Liver (tissue), 9 donors: Measurements from ENCODE around the gene ZNF219. TPM values are rescaled to one million over a fixed set of nuclear protein-coding genes. Genes with fewer than 3 reads are reported as not detected.

Source experiments
- DNase-seq: peaks from one replicate; pipeline ENCODE4 v3.0.0-alpha.2; 2017; ENCODE audit warnings: low spot score
- H3K27ac ChIP-seq, 2 donors: one replicate each; pipeline ENCODE4 v1.7.0; 2013; ENCODE audit warnings: inconsistent platforms in 2 of 2, low read length in 2 of 2, control low read depth in 1 of 2, low read depth in 1 of 2, mild to moderate bottlenecking in 1 of 2
- H3K27me3 ChIP-seq, 4 donors: one replicate each; pipeline versions ENCODE4 v1.6.1 to v1.7.0; 2013; ENCODE audit warnings: low read length in 3 of 4, inconsistent platforms in 1 of 4, mild to moderate bottlenecking in 1 of 4, moderate library complexity in 1 of 4; ENCODE audit not compliant: control insufficient read depth in 4 of 4, insufficient read depth in 4 of 4
- H3K36me3 ChIP-seq, 4 donors: one replicate each; pipeline versions ENCODE4 v1.6.1 to v1.7.0; 2013; ENCODE audit warnings: low read length in 3 of 4, mild to moderate bottlenecking in 3 of 4, low read depth in 1 of 4, moderate library complexity in 1 of 4; ENCODE audit not compliant: control insufficient read depth in 4 of 4, insufficient read depth in 3 of 4
- H3K4me1 ChIP-seq, 4 donors: one replicate each; pipeline versions ENCODE4 v1.6.1 to v1.7.0; 2013; ENCODE audit warnings: low read length in 3 of 4, mild to moderate bottlenecking in 3 of 4, moderate library complexity in 1 of 4; ENCODE audit not compliant: control insufficient read depth in 4 of 4, insufficient read depth in 4 of 4
- H3K4me3 ChIP-seq, 3 donors: one replicate each; pipeline versions ENCODE4 v1.6.1 to v1.7.0; 2013; ENCODE audit warnings: low read length in 3 of 3, control low read depth in 1 of 3, low read depth in 1 of 3, mild to moderate bottlenecking in 1 of 3
- H3K9ac ChIP-seq, 2 donors: one replicate each; pipeline ENCODE4 v1.7.0; 2013; ENCODE audit warnings: low read length in 2 of 2, mild to moderate bottlenecking in 2 of 2, moderate library complexity in 2 of 2, control low read depth in 1 of 2, low read depth in 1 of 2
- H3K9me3 ChIP-seq, 4 donors: one replicate each; pipeline versions ENCODE4 v1.6.1 to v1.7.0; 2013; ENCODE audit warnings: low read length in 3 of 4; ENCODE audit not compliant: control insufficient read depth in 4 of 4
- ATF3 ChIP-seq: IDR thresholded peaks from 2 replicates; pipeline ENCODE4 v1.6.1; 2016; ENCODE audit warnings: antibody characterized with exemption
- CTCF ChIP-seq: fragments of 150-350 bp; IDR thresholded peaks from 2 replicates; pipeline ENCODE4 v1.5.1; 2017; ENCODE audit warnings: improper control_type of control experiment, low read depth, low read length; ENCODE audit not compliant: missing input control
- EGR1 ChIP-seq, 2 donors: IDR thresholded peaks; 2 replicates each; pipeline ENCODE4 v1.6.1; 2016 to 2018; ENCODE audit warnings: antibody characterized with exemption in 2 of 2, low read depth in 2 of 2
- FOXA1 ChIP-seq: IDR thresholded peaks from 2 replicates; pipeline ENCODE4 v1.6.1; 2016; ENCODE audit warnings: antibody characterized with exemption
- FOXA2 ChIP-seq: IDR thresholded peaks from 2 replicates; pipeline ENCODE4 v1.6.1; 2016; ENCODE audit warnings: antibody characterized with exemption
- GABPA ChIP-seq, 2 donors: IDR thresholded peaks in 1 of 2; conservative IDR thresholded peaks in 1 of 2; 2 replicates each; pipeline ENCODE4 v1.6.1; 2016; ENCODE audit warnings: antibody characterized with exemption in 2 of 2, mild to moderate bottlenecking in 1 of 2, moderate library complexity in 1 of 2
- HNF4A ChIP-seq, 2 donors: conservative IDR thresholded peaks; 2 replicates each; pipeline ENCODE4 v1.6.1; 2016; ENCODE audit warnings: antibody characterized with exemption in 2 of 2, mild to moderate bottlenecking in 2 of 2
- HNF4G ChIP-seq: IDR thresholded peaks from 2 replicates; pipeline ENCODE4 v1.6.1; 2016; ENCODE audit warnings: antibody characterized with exemption
- JUND ChIP-seq, 2 donors: IDR thresholded peaks; 2 replicates each; pipeline ENCODE4 v1.6.1; 2016; ENCODE audit warnings: antibody characterized with exemption in 2 of 2
- MAX ChIP-seq: IDR thresholded peaks from 2 replicates; pipeline ENCODE4 v1.6.1; 2016; ENCODE audit warnings: antibody characterized with exemption
- NR2F2 ChIP-seq: IDR thresholded peaks from 2 replicates; pipeline ENCODE4 v1.6.1; 2016; ENCODE audit warnings: antibody characterized with exemption
- RAD21 ChIP-seq, 2 donors: IDR thresholded peaks; 2 replicates each; pipeline ENCODE4 v1.6.1; 2016; ENCODE audit warnings: antibody characterized with exemption in 2 of 2, mild to moderate bottlenecking in 2 of 2
- REST ChIP-seq: IDR thresholded peaks from 2 replicates; pipeline ENCODE4 v1.6.1; 2016; ENCODE audit warnings: antibody characterized with exemption, mild to moderate bottlenecking
- RXRA ChIP-seq, 2 donors: IDR thresholded peaks; 2 replicates each; pipeline ENCODE4 v1.6.1; 2017 to 2018; ENCODE audit warnings: antibody characterized with exemption in 2 of 2, mild to moderate bottlenecking in 1 of 2
- WGBS: extraction: QIAGEN DNeasy Blood & Tissue Kit; methylation state at CpG from one replicate; pipeline ENCODE4 v1.1.7; 2013; 5-methylcytosine and 5-hydroxymethylcytosine counted together
- polyA plus RNA-seq, 2 donors: library from polyadenylated mRNA; stranded (reverse) in 1 of 2; unstranded in 1 of 2; fragments of 200-250 nt in 1 of 2; fragments of >200 nt in 1 of 2; fragmentation: Nextera tagmentation in 1 of 2; extraction: Ambion mirVana in 1 of 2; gene quantifications; one replicate each; pipeline versions ENCODE4 v1.2.1 to v1.2.3, GENCODE V29; 2013 to 2015
- total RNA-seq, 2 donors: library from RNA; depleted of rRNA; stranded (reverse); fragments of >200 nt; gene quantifications; one replicate each; pipeline ENCODE4 v1.2.3, GENCODE V29; 2014
- donor health status: healthy.
- donor health status: healthy.
- donor health status: healthy.
- donor health status: healthy.
- donor health status: healthy.

ZNF219 gene
- total and polyA plus RNA-seq, 4 donors, result 1.3 to 10.5 (median 5.5) TPM

- no peaks in the 10 kb centered on the region for H3K36me3 ChIP-seq
- no peaks in the 10 kb centered on the region for H3K27me3 ChIP-seq
- H3K9me3 ChIP-seq, result no peaks in the 10 kb centered on the region
- peak overlapping the region in 1 of 3 donors; percentile 80 for H3K4me3 ChIP-seq
- peaks cover 2 to 15% (median 9%) of the 10 kb centered on the region in 4 donors for H3K4me1 ChIP-seq
- H3K27ac ChIP-seq, result peak overlapping the region; percentile 51 to 61
- DNase-seq, result no peak
- H3K9ac ChIP-seq, result no peak overlapping the region
- 9% methylated on average over 19 of the region's 19 CpGs for WGBS
- TF ChIP-seq EGR1 (IDR thresholded peaks at IDR 0.05; ENCODE audit: low read depth in 2 of 2), result no peak
- no peak for TF ChIP-seq RXRA (IDR thresholded peaks at IDR 0.05)
- no peak for TF ChIP-seq MAX
- no peak for TF ChIP-seq HNF4G
- no peak for TF ChIP-seq ATF3
Observed at GRCh38 chr14:21097636-21098075, 799 bp downstream of the ZNF219 start.

- DNase-seq, result no peak
- TF ChIP-seq NR2F2 (no peak), JUND (IDR thresholded peaks at IDR 0.05) (no peak), RAD21 (IDR thresholded peaks at IDR 0.05) (no peak), MAX (no peak), GABPA (IDR thresholded peaks at IDR 0.05 in 1 of 2, conservative IDR thresholded peaks at IDR 0.05 in 1 of 2) (no peak), FOXA2 (no peak), FOXA1 (no peak), RXRA (IDR thresholded peaks at IDR 0.05) (no peak), EGR1 (IDR thresholded peaks at IDR 0.05; ENCODE audit: low read depth in 2 of 2) (no peak), HNF4A (conservative IDR thresholded peaks at IDR 0.05) (no peak), HNF4G (no peak)
- no peaks in the 10 kb centered on the region for H3K9me3 ChIP-seq
- H3K9ac ChIP-seq, result no peak overlapping the region
- peak overlapping the region in 1 of 3 donors; percentile 80 for H3K4me3 ChIP-seq
- H3K36me3 ChIP-seq, result peaks cover 0 to under 1% (median 0%) of the 10 kb centered on the region in 4 donors
- H3K27ac ChIP-seq, result peak overlapping the region; percentile 51 to 61
- no peaks in the 10 kb centered on the region for H3K27me3 ChIP-seq
- H3K4me1 ChIP-seq, result peaks cover 2 to 15% (median 7%) of the 10 kb centered on the region in 4 donors
- WGBS, result 63% methylated on average over 10 of the region's 10 CpGs
Observed at GRCh38 chr14:21096978-21097635, 1.3 kb downstream of the ZNF219 start.

- DNase-seq, result no peak
- Histone ChIP-seq H3K27me3 (no peaks in the 10 kb centered on the region), H3K9me3 (no peaks in the 10 kb centered on the region), H3K36me3 (peaks cover 0 to 3% (median 0%) of the 10 kb centered on the region in 4 donors), H3K4me1 (peaks cover 2 to 16% (median 7%) of the 10 kb centered on the region in 4 donors), H3K4me3 (no peak overlapping the region), H3K27ac (peak overlapping the region in 1 of 2 donors; percentile 17), H3K9ac (no peak overlapping the region)
- WGBS, result 85% methylated on average over 3 of the region's 3 CpGs
- TF ChIP-seq CTCF (no peak), REST (no peak)
Observed at GRCh38 chr14:21096438-21096837, 2.0 kb downstream of the ZNF219 start.
